ENCODE data around the gene SEC24B.
"Not testable (repeated sequence)": the region's sequence is repeated elsewhere in the genome, so short reads cannot be mapped to it uniquely, and the experiment has no call there.

SEC24B gene

GRCh38 chr4:109506890-109507289 lies 73.3 kb downstream of the SEC24B start:
- no peak for DNase-seq (ENCODE audit: low read depth, low spot score)

- no peak for DNase-seq (ENCODE audit: low read depth, low spot score)
Observed at GRCh38 chr4:109510687-109511086, 77.1 kb downstream of the SEC24B start.

DNA sequence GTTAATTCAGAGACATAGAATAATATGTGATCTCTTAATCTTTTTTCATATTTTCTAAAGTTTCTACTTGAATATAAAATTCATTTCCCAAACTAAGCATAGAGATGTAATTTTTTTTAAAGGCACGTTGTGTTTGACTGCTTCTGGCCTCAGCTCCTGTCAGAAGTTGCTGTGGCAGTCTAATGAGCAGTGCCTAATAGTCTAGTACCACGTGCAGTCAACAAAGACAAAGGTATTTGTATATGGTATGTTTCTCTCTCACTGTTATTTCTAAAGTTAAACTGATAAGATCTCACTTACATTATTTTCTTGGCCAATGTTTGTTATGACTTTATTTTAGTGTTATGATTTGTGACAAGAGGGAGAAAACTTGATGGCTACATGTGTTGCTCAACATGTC lies 77.8 kb downstream of the SEC24B start:
- no peak for DNase-seq (ENCODE audit: low read depth, low spot score)

GRCh38 chr4:109513368-109513767 lies 79.8 kb downstream of the SEC24B start:
- DNase-seq (ENCODE audit: low read depth, low spot score) = not testable (repeated sequence)

DNA sequence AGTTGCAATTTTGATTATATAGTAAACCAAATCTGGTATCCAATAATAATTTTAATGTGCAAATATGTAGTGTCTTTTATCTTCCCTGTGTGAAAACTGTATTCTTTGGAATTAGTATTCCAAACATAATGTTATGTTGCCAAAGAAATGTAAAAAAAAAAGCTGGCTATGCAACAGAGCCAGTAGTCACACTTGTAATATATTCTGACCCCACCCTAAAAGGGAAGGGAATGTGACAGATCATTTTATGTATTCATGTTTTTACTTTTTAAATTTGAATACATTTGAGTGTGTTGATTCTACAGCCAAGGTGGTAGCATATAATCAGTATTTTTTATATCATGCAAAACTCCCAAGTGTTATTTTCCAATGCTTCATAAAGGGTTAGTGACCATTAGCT lies 98.6 kb downstream of the SEC24B start:
- DNase-seq (ENCODE audit: low read depth, low spot score) = no peak

DNA sequence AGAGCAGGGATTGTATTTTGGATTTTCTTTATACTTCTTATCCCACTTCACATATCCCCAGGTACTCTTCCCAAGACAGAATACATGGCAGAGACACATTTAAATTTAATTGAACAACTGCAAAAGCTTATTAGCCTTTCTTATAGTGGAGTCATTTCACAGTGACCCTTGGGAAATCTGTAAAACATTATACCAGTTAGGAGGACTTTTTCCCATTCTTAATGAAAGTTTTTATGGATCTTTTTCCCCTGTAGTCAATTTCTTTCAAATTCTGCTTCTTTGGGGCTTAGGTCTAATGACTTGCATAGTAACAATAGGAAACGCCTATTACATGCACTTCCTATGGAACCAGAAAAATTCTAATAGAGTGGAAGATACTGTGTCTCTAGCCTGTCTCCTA lies 111.8 kb downstream of the SEC24B start:
- DNase-seq (ENCODE audit: low read depth, low spot score) = no peak

DNA sequence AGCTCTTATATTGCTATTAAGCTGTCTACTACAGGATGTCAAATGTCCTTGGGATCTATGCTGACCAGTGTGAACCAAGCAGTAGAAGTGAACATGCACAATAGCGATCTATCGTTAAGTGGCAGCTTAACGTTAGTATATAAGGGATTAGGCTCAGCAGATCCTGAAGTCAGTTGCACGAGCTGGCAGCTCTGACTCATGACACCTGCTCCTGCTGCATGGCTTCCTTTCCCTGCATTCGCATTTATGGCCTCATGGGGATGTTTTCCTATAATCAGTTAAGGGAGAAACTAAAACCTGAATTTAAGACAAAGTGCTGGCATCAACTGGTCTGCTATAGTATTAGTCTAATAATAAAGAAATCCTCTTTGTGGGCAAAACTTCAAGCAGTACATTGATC lies 113.8 kb downstream of the SEC24B start:
- no peak for DNase-seq (ENCODE audit: low read depth, low spot score)

DNA sequence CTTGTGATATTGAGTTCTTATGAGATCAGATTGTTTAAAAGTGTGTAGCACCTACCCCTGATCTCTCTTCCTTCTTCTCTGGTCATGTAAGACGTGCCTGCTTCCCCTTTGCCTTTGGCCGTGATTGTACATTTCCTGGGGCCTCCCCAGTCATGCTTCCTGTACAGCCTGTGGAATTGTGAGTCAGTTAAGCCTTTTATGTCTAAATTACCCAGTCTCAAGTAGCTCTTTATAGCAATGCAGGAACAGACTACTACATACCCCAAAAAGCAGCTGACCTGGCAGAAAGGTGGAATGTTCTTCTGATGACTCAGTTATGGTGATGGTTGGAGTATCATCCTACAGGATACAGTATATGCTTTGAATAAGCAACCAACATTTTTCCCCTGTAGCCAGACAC lies 115.0 kb downstream of the SEC24B start:
- no peak for DNase-seq (ENCODE audit: low read depth, low spot score)

DNA sequence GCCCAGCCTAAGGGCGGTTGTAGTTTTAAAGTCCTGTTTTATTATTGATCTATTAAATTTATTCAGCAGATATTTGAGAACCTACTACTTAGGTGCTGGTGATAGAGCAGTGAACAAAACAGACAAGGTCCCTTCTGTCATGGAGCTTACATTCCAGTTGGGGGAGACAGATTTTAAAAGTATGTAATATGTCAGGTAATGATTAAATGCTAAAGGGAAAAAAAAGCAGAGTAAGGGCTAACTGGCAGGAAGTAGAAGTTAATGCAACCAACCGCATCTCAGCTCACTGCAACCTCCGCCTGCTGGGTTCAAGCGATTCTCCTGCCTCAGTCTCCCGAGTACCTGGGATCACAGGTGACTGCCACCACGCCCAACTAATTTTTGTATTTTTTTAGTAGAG lies 118.6 kb downstream of the SEC24B start:
- no peak for DNase-seq (ENCODE audit: low read depth, low spot score)

DNA sequence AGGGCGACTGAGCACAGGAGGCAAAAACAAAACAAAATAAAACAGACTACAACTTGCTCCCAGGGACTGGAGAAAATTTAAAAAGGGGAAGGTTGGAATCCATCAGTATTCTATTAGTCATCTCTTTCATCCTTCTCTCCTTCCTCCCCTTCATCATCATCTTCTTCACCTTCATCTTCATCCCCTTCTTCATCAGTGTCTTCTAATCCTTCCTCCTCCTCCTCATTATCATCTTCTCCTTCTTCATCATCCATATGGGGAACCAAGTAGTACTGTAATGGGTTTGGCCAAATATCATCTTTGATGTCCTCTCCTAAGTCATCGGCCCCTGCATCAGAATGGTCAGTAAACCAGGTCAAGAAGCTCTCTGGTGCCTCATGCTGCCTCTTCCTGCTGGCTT lies 119.5 kb downstream of the SEC24B start:
- DNase-seq (ENCODE audit: low read depth, low spot score) = no peak

- DNase-seq (ENCODE audit: low read depth, low spot score) = no peak
Observed at GRCh38 chr4:109554971-109555370, 121.4 kb downstream of the SEC24B start.

DNA sequence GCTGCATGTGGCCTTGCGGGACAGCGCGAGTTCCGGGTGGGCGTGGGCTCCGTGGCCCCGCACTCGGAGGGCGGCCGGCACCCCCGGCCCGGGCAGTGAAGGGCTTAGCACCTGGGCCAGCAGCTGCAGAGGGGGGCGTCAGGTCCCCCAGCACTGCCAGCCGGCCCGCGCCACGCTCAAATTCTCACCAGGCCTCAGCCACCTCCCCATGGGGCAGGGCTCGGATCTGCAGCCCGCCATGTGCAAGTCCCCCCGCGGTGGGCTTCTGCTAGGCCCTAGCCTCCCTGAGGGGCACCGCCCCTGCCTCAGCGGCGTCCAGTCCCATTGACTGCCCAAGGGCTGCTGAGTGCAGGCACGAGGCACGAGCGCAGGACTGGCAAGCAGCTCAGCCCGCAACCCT lies 123.8 kb downstream of the SEC24B start:
- DNase-seq (ENCODE audit: low read depth, low spot score) = no peak

- DNase-seq (ENCODE audit: low read depth, low spot score) = not testable (repeated sequence)
Observed at GRCh38 chr4:109558095-109558494, 124.5 kb downstream of the SEC24B start.

- no peak for DNase-seq (ENCODE audit: low read depth, low spot score)
Observed at GRCh38 chr4:109559625-109559982, 126.0 kb downstream of the SEC24B start.

- DNase-seq (ENCODE audit: low read depth, low spot score) = no peak
Observed at GRCh38 chr4:109559983-109560686, 126.5 kb downstream of the SEC24B start, which contains the start of gene MCUB. TSS of gene MCUB (plus strand) at chr4:109560246. CDS start at chr4:109560338, 92 bp downstream.

DNA sequence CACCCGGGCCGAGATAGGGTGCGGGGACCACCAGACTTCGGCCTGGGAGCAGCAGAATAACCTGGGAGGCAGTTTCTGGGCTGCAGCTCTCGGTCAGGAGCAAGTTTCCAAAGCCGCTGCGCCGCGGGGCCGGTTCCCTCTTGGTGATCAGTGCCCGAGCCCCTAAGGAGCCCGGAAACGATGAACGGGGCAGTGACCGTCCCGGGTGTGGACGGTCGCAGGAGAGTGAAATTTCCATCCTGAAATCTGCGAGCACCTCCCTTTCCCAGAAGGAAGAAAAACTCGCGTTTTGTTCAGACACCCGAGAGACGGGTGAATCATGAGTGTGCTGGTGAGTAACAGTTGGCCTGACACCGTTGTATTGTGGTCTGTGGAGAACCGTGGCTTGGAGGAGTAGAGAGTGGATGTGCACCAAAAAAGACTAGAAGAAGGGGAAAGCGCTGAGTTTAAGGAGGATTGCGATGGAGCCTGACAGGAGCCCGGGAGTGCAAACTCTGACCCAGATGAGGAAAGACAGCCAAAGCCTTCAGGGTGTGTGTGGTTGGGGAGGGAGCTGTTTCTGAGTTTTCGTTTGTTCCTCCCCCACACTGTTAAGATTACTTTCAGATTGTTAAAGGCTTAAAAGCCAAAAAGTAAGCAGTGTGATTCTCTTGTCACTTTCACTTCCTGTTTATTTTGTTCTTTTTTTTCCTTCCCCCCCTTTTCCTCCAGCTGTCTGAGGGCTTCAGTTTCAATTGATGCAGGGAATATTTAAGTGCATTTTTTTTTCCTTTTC lies 127.3 kb downstream of the SEC24B start:
- no peak for DNase-seq (ENCODE audit: low read depth, low spot score)

GRCh38 chr4:109562457-109563239 lies 129.0 kb downstream of the SEC24B start:
- no peak for DNase-seq (ENCODE audit: low read depth, low spot score)

GRCh38 chr4:109571494-109571893 lies 137.9 kb downstream of the SEC24B start:
- no peak for DNase-seq (ENCODE audit: low read depth, low spot score)

DNA sequence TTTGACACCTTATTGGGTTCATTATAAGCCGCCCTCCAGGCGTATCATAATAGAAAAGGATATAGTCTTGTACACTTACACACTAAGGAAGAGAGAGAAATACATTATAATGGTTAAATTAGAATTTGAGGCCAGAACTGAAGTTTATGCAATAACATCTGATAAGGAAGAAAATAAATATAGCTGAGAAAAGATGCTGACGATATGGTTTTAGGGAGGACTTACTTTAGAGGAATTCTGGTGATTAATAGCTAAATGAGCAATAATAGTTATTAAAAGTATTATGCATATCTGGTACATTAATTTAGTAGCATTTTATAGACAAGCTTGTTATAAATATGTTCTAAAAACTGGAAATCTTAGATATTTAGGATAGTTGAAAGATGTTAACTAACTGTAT lies 138.5 kb downstream of the SEC24B start:
- no peak for DNase-seq (ENCODE audit: low read depth, low spot score)

- no peak for DNase-seq (ENCODE audit: low read depth, low spot score)
Observed at GRCh38 chr4:109574443-109574850, 140.8 kb downstream of the SEC24B start.

DNA sequence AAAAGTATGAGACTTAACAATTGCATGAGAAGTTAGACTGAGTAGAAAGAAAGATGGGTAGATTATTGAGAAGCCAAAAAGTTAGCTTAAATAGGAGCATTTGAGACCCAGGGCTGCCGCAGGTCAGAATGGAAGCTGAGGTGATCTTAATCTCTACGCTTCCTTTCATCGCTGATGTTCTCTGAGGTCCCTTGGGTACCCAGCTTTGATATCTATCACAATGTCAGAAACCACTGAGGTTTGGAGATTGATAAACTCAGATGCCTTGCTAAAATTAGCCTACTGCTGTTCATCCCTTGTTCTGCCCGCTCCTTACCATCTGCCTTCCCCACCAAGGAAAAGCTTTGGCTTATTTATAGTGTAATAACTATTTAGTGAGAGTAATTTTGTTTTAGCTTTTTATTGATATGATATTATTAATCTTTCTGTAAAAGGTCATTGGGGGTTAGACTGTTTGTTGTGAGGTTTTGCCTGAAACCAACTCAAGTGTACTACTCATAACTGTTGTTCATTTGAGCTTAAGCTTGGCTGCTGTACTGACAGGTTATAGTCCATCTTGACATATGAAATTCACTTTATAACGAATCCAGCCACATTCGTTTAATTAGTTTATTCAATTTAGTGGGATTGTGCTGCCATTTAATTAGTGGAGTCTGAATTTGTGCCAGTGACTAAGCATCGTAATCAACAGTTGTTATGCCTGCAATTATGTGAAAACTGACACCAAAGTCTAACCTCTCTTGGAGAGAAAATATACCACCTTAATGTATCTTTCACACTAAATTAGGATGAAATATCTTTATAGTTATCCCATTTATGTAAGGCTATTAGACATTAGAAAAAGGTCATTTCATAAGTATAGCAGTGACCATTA lies 141.6 kb downstream of the SEC24B start:
- DNase-seq (ENCODE audit: low read depth, low spot score) = no peak

Measured in smooth muscle cell of the brain vasculature (primary cell).